Hepatocyte (in vitro differentiated cells): ENCODE data around the gene ARL4A. TPM values are rescaled to one million over a fixed set of nuclear protein-coding genes. Genes with fewer than 3 reads are reported as not detected.
A peak's percentile ranks its signal among the peaks of the same experiment; 100 is the strongest.

ENCODE experiments used
- DNase-seq: peaks from one replicate; pipeline ENCODE4 v3.0.0-alpha.2; 2016; ENCODE audit warnings: low spot score
- H2AFZ ChIP-seq: fragments of 200-600 bp; sonication (generic); 2 replicates; pipeline ENCODE4 v1.6.0; 2016; ENCODE audit warnings: antibody characterized with exemption, mild to moderate bottlenecking
- H3K27ac ChIP-seq: fragments of 200-600 bp; sonication (generic); 2 replicates; pipeline ENCODE4 v1.5.1; 2016; ENCODE audit warnings: mild to moderate bottlenecking
- H3K27me3 ChIP-seq: fragments of 200-600 bp; sonication (generic); 2 replicates; pipeline ENCODE4 v1.6.1; 2016
- H3K36me3 ChIP-seq: fragments of 200-600 bp; sonication (generic); replicated peaks from 2 replicates; pipeline ENCODE4 v1.5.1; 2016; ENCODE audit warnings: low read depth; ENCODE audit not compliant: insufficient read depth
- H3K4me1 ChIP-seq: fragments of 200-600 bp; sonication (generic); 2 replicates; pipeline ENCODE4 v1.5.1; 2016; ENCODE audit warnings: mild to moderate bottlenecking, moderate library complexity; ENCODE audit not compliant: insufficient read depth
- H3K4me2 ChIP-seq: fragments of 200-600 bp; sonication (generic); 2 replicates; pipeline ENCODE4 v1.6.0; 2016
- H3K4me3 ChIP-seq: fragments of 200-600 bp; sonication (generic); 2 replicates; pipeline ENCODE4 v1.5.1; 2016; ENCODE audit warnings: mild to moderate bottlenecking
- H3K79me2 ChIP-seq: fragments of 200-600 bp; sonication (generic); 2 replicates; pipeline ENCODE4 v1.6.0; 2017; ENCODE audit warnings: mild to moderate bottlenecking
- H3K9me2 ChIP-seq: fragments of 200-600 bp; sonication (generic); replicated peaks from 2 replicates; pipeline ENCODE4 v1.6.0; 2017; ENCODE audit warnings: mild to moderate bottlenecking; ENCODE audit not compliant: insufficient read depth
- H3K9me3 ChIP-seq: fragments of 200-600 bp; sonication (generic); 2 replicates; pipeline ENCODE4 v1.5.1; 2016; ENCODE audit warnings: low read depth, mild to moderate bottlenecking
- H4K20me1 ChIP-seq: fragments of 200-600 bp; sonication (generic); 2 replicates; pipeline ENCODE4 v1.6.0; 2016; ENCODE audit warnings: mild to moderate bottlenecking; ENCODE audit not compliant: insufficient read depth, poor library complexity, severe bottlenecking
- CTCF ChIP-seq: fragments of 200-600 bp; sonication (generic); IDR thresholded peaks from 2 replicates; pipeline ENCODE4 v1.5.1; 2016; ENCODE audit warnings: antibody characterized with exemption, mild to moderate bottlenecking; ENCODE audit not compliant: poor library complexity
- EZH2 ChIP-seq: fragments of 200-600 bp; sonication (generic); IDR thresholded peaks from 2 replicates; pipeline ENCODE4 v1.6.1; 2016; ENCODE audit warnings: antibody characterized with exemption, mild to moderate bottlenecking, borderline replicate concordance
- EZH2phosphoT487 ChIP-seq: fragments of 200-600 bp; sonication (generic); IDR thresholded peaks from one replicate; pipeline ENCODE4 v1.6.1; 2018; ENCODE audit warnings: antibody characterized with exemption, mild to moderate bottlenecking, low read depth, moderate library complexity; ENCODE audit not compliant: unreplicated experiment, severe bottlenecking
- WGBS: methylation state at CpG from one replicate; pipeline ENCODE4 v1.1.6; 2016; ENCODE audit warnings: low lambda C conversion rate; ENCODE audit errors: missing lambda C conversion rate; 5-methylcytosine and 5-hydroxymethylcytosine counted together
- polyA plus RNA-seq: library from polyadenylated mRNA; unstranded; fragments of >200 nt; fragmentation: Nextera tagmentation; extraction: Ambion mirVana; gene quantifications from 2 replicates; pipeline ENCODE4 v1.2.1, GENCODE V29; 2016
- total RNA-seq: library from RNA; depleted of rRNA; stranded (reverse); fragments of >200 nt; gene quantifications from 2 replicates; pipeline ENCODE4 v1.2.3, GENCODE V29; 2014

Gene ARL4A
- total and polyA plus RNA-seq, 2 experiments from 2014 or later: 60.3 to 64.0 TPM

- H3K4me1 ChIP-seq: peaks cover 3% of the 10 kb centered on the region
- DNase-seq: no peak
- no peaks in the 10 kb centered on the region for H3K9me2 ChIP-seq
- no peaks in the 10 kb centered on the region for H4K20me1 ChIP-seq
- H3K27me3 ChIP-seq: no peaks in the 10 kb centered on the region
- no peaks in the 10 kb centered on the region for H3K36me3 ChIP-seq
- no peak overlapping the region for H3K27ac ChIP-seq
- no peak overlapping the region for H2AFZ ChIP-seq
- TF ChIP-seq EZH2 (no peak), EZH2phosphoT487 (no peak), CTCF (no peak)
- H3K79me2 ChIP-seq: no peaks in the 10 kb centered on the region
- no peak overlapping the region for H3K4me2 ChIP-seq
- H3K9me3 ChIP-seq: no peaks in the 10 kb centered on the region
- no peak overlapping the region for H3K4me3 ChIP-seq
Measured at GRCh38 chr7:12708314-12708713, 20.9 kb downstream of the ARL4A start.

DNA sequence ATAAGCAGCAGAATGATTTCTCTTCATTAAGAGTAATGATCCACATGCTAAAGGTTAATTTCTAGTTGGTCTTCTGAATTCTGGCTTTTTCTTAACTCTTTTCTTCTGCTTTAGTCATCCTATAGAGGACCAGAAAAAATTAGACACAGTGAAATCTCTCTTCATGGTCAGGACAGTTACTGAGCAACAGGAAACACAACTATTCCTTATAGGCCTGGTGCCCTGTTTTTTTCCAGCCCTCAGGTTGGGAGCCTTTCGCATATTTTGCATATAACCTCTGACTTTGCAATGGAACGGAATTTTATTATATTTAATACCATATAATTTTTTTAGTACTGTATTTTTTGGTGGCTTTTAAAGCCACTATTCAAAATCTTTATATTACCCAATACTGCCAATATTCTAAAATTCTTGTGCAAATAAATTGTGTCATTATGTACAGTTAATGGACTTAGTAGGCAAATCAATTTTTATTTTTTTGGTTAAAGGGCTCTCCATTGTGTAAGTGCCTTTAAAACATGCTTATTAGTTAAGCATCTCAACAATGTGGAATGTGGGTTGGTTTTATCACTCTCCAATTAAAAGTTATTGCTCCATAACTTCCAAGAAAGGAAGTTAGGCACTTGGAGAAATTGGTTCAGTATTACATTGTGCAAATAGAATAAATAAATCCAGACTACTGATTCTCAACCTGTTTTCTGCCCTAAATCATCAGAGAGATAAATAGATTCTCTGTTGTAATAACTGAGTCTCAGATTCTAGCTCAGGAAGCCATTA lies 22.5 kb downstream of the ARL4A start:
- H3K79me2 ChIP-seq: no peaks in the 10 kb centered on the region
- no peaks in the 10 kb centered on the region for H3K9me3 ChIP-seq
- 92% methylated on average over 2 of the region's 2 CpGs for WGBS
- no peaks in the 10 kb centered on the region for H4K20me1 ChIP-seq
- DNase-seq: no peak
- no peak overlapping the region for H2AFZ ChIP-seq
- no peaks in the 10 kb centered on the region for H3K36me3 ChIP-seq
- no peak overlapping the region for H3K4me3 ChIP-seq
- H3K27me3 ChIP-seq: no peaks in the 10 kb centered on the region
- H3K27ac ChIP-seq: no peak overlapping the region
- H3K4me2 ChIP-seq: no peak overlapping the region
- no peaks in the 10 kb centered on the region for H3K9me2 ChIP-seq
- no peak for TF ChIP-seq CTCF
- no peak for TF ChIP-seq EZH2phosphoT487
- no peak for TF ChIP-seq EZH2
- peaks cover 19% of the 10 kb centered on the region for H3K4me1 ChIP-seq

DNA sequence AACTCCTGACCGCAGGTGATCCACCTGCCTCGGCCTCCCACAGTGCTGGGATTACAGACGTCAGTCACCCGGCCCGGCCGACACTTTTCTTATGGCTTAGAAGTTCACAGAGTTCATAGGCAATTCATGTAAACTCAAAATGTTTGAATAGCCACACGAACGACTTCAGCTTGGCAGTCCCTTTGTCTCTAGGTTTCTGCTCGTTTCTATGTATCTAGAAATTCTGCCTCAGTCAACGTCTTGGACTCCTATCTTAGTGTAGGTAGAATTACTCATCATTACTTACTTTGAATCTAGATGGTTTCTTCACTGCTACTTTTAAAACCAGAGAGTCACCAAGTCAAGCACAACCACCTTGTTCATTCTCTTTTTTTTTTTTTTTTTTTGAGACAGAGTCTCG lies 23.7 kb downstream of the ARL4A start:
- Histone ChIP-seq H3K4me2 (no peak overlapping the region), H3K4me1 (peaks cover 26% of the 10 kb centered on the region)

More for the DNA sequence above, 23.7 kb downstream of the ARL4A start:
- no peaks in the 10 kb centered on the region for H3K9me2 ChIP-seq
- no peaks in the 10 kb centered on the region for H4K20me1 ChIP-seq
- no peaks in the 10 kb centered on the region for H3K9me3 ChIP-seq
- DNase-seq: no peak
- H3K4me3 ChIP-seq: no peak overlapping the region
- no peaks in the 10 kb centered on the region for H3K79me2 ChIP-seq
- WGBS: 78% methylated on average over 10 of the region's 11 CpGs
- no peaks in the 10 kb centered on the region for H3K36me3 ChIP-seq
- TF ChIP-seq CTCF (no peak), EZH2phosphoT487 (no peak), EZH2 (no peak)
- H2AFZ ChIP-seq: no peak overlapping the region
- no peaks in the 10 kb centered on the region for H3K27me3 ChIP-seq
- H3K27ac ChIP-seq: peak overlapping the region; percentile 68
